GM19023 (cell line): ENCODE data around the gene IER3IP1.
"Not testable (repeated sequence)": the region's sequence is repeated elsewhere in the genome, so short reads cannot be mapped to it uniquely, and the experiment has no call there.

ENCODE experiments used
- ATAC-seq: cut with Tn5 transposase; IDR thresholded peaks from one replicate; pipeline ENCODE4 v1.9.1; 2021; ENCODE audit warnings: mild to moderate bottlenecking, moderate library complexity; ENCODE audit not compliant: unreplicated experiment

Gene IER3IP1

GRCh38 chr18:47160256-47160655 is 15.9 kb downstream of the IER3IP1 start:
- no peak for ATAC-seq

DNA sequence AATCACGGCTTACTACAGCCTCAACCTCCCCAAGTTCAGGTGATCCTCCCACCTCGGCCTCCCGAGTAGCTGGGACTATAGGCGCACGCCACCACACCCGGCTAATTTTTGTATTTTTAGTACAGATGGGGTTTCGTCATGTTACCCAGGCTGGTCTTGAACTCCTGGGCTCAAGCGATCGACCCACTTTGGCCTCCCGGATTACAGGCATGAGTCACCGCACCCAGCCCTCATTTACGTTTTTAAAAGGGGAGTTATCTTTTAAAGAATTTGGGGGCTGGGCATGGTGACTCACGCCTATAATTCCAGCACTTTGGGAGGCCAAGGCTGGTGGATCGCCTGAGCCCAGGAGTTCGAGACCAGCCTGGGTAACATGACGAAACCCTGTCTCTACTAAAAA is 17.8 kb downstream of the IER3IP1 start:
- ATAC-seq, result not testable (repeated sequence)

GRCh38 chr18:47151439-47151838 is 24.7 kb downstream of the IER3IP1 start:
- no peak for ATAC-seq

- ATAC-seq, result no peak
These were observed 25.3 kb downstream of the IER3IP1 start for GRCh38 chr18:47150824-47151366.

GRCh38 chr18:47150029-47150823 is 25.9 kb downstream of the IER3IP1 start, which contains the start of gene HDHD2:
Gene HDHD2 (minus strand): TSS chr18:47150500. CDS start chr18:47136439, 14,061 bp downstream.
- ATAC-seq, result peak; percentile 94

GRCh38 chr18:47149457-47150028 is 26.6 kb downstream of the IER3IP1 start:
- ATAC-seq, result no peak

- ATAC-seq, result no peak
These were observed 30.0 kb downstream of the IER3IP1 start for GRCh38 chr18:47146206-47146605.

GRCh38 chr18:47143899-47144485 is 32.2 kb downstream of the IER3IP1 start:
- ATAC-seq, result no peak

GRCh38 chr18:47143153-47143552 is 33.0 kb downstream of the IER3IP1 start:
- no peak for ATAC-seq

DNA sequence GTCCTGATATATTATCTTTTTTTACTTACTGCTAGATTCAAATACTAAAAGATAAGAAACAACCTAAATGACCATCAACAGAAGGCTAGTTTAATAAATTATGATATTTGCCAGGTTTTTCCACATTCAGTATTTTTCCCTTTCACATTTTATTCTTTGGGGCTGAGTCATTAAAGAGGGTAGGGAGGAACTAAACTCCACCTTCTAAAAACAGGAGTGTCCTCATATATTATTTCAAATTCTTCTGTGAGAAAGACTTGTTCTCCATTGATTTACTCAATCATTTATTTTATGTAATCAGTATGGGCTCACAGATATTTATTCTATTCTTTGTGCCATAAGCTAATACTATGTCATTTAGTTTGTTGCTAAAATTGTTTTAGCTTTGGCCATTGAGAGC is 34.9 kb downstream of the IER3IP1 start:
- ATAC-seq, result no peak

DNA sequence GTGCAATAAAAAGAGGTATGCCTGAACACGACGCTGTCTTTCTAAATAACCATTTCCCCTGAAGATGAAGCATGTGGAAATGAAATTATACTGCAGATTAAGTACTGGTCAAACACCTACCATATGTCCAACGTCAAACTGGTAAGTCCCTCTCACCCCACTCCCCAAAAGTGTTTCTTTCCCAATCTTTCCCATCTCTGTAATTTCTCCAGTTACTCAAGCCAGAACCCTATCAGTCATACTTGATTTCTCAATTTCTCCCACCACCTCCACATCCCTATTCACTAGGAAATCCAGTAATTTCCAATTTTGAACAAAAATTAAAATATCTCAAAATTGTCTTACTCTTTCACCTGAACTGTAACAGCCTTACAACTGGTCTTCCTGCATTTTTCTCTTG is 55.0 kb downstream of the IER3IP1 start:
- no peak for ATAC-seq

DNA sequence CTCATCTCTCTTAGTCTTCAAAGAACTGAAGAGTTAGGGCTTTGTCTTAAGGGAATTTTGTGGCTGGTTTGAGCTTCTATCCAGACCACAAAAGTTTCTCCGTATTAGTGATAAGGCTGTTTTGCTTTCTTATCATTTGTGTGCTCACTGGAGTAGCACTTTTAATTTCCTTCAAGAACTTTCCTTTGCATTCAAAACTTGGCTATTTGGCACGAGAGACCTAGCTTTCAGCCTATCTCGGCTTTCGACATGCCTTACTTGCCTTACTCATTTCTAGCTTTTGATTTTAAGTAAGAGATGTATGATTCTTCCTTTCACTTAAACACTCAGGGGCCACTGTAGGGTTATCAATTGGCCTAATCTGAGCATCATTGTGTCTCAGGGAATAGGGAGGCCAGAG is 55.7 kb downstream of the IER3IP1 start:
- peak; percentile 88 for ATAC-seq

GRCh38 chr18:47118981-47119380 is 57.2 kb downstream of the IER3IP1 start:
- no peak for ATAC-seq

GRCh38 chr18:47115205-47115604 is 61.0 kb downstream of the IER3IP1 start:
- no peak for ATAC-seq

GRCh38 chr18:47113796-47114540 is 62.2 kb downstream of the IER3IP1 start:
- ATAC-seq, result no peak

DNA sequence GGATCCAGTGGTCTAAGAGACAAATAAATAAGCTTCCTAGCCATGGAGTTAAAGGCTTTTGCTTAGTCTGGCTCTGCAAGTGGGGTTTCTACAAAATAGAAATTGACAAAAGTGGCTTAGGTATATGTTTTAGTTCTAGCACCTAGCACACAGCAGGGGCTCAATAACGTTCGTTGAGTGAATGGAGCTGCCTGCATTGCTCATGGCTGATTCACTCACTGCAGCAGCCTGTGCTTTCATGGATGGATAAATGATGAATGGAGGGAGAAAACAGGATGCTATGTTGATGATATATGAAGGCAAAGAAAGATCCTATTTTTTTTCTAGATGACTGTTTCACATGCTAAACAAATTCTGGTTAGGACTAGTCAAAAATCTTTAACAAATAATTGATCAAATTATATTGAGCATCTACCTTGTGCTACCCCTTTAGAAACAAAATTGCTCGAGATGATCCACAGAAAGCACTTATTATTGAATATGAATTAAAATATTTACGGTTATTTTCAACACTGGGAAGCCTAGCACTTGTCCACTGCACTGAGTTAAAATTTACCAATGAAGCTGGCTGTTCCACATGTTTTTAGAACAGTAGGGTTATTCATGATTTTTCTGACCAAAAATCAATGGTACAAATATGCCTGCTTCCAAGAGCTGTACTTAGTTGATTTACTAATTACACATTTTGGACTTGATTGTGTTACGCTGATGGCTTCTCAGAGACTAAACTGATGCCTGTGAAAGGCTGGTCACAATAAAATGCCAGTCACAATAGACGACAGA is 65.5 kb downstream of the IER3IP1 start:
- no peak for ATAC-seq

DNA sequence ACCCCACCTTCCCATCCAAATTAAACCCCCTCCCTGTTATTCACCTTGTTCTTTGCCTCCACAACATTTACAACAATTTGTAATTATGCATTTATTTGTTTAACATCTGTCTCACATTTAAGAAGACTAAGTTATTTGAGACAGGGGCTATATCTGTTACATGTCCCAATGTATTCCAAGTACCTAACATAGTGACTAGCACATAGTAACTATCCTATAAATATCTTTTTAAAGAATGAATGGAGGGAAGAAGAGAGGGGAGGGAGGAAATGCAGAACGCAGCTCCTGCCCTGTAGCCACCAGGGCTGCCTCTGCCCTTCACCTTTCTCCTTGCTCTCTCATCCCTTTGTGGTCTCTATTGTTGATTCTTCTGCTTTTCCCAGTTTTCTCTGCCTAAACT is 66.4 kb downstream of the IER3IP1 start:
- no peak for ATAC-seq

DNA sequence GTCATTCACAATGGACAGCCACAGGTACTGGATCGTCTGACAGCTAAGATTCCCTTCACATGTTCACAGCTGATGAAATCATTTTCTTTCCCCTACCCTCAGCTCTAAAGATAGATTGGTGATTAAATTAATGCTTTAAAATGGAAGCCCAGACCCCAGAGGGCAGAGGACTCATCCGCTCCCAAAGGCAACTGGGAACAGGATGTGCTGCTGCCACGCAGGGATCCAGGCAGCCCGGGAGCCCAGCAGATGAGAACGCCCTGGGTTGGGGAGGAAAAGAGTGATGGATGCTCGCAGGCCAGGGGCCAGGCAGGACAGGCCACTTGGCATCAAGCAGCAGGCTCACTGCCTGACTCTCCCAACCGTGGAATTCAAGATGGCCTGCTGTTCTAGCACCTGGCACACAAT is 67.2 kb downstream of the IER3IP1 start:
- ATAC-seq, result no peak

DNA sequence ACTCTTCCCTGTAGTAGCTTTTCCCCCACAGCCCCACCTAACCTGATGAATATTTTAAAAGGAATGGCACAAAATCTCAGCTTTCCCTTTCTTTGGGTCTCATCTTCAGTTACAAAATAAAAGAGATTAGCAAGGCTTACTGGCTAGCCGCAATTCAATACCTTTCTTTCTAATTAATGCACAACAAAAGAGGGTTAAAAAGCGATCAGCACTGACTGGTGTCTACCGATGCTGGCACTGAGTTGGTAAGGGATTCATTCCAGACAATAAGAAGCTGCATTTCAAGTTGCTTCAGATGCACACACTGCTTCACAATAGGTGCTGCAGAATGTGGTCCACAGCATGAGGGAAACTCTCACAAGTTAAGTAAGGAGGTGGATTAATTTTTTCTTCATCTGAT is 67.8 kb downstream of the IER3IP1 start:
- ATAC-seq, result no peak
